PFSK-1 (cell line): ENCODE data around the gene NCOA1.

Experiments
- POLR2AphosphoS5 ChIP-seq: IDR thresholded peaks from 2 replicates; pipeline ENCODE4 v1.6.1; 2012; ENCODE audit warnings: low read depth, mild to moderate bottlenecking, control low read depth, low read length, moderate library complexity
- TAF1 ChIP-seq: IDR thresholded peaks from 2 replicates; pipeline ENCODE4 v1.6.1; 2012; ENCODE audit warnings: low read length, control low read depth, borderline replicate concordance; ENCODE audit not compliant: insufficient read depth
- TF ChIP-seq, protein P1 (sequence below), 2 experiments: IDR thresholded peaks; 2 replicates each; pipeline versions ENCODE4 v1.6.1 to v1.8.0; 2011 to 2012; ENCODE audit warnings: low read depth in 2 of 2, low read length in 2 of 2, control low read depth in 1 of 2, inconsistent platforms in 1 of 2, mild to moderate bottlenecking in 1 of 2, moderate library complexity in 1 of 2; ENCODE audit not compliant: insufficient read depth in 1 of 2

DNA sequence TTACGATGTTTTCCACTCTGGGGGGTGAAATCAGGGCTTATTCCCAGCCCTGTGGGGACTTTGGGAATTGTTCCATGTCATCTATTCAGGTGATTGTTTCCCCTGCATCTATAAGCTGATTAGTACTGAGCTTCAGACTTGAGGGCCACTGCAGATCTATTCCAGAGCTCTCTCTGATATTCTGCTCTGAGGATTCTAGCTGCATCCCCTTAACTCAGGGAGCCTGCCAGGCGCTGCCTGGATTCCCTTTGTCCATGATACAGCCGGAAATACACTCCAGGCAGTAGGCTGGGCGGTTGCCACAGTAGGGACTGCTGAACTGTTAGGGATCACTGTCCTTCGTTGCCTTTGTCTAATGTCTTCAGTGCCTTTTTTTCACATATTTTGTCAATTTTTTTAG is 270.8 kb downstream of the NCOA1 start:
- TF ChIP-seq POLR2AphosphoS5, result no peak
- TF ChIP-seq TAF1, result no peak
- TF ChIP-seq, protein P1, sequence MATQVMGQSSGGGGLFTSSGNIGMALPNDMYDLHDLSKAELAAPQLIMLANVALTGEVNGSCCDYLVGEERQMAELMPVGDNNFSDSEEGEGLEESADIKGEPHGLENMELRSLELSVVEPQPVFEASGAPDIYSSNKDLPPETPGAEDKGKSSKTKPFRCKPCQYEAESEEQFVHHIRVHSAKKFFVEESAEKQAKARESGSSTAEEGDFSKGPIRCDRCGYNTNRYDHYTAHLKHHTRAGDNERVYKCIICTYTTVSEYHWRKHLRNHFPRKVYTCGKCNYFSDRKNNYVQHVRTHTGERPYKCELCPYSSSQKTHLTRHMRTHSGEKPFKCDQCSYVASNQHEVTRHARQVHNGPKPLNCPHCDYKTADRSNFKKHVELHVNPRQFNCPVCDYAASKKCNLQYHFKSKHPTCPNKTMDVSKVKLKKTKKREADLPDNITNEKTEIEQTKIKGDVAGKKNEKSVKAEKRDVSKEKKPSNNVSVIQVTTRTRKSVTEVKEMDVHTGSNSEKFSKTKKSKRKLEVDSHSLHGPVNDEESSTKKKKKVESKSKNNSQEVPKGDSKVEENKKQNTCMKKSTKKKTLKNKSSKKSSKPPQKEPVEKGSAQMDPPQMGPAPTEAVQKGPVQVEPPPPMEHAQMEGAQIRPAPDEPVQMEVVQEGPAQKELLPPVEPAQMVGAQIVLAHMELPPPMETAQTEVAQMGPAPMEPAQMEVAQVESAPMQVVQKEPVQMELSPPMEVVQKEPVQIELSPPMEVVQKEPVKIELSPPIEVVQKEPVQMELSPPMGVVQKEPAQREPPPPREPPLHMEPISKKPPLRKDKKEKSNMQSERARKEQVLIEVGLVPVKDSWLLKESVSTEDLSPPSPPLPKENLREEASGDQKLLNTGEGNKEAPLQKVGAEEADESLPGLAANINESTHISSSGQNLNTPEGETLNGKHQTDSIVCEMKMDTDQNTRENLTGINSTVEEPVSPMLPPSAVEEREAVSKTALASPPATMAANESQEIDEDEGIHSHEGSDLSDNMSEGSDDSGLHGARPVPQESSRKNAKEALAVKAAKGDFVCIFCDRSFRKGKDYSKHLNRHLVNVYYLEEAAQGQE (IDR thresholded peaks at IDR 0.05; ENCODE audit: insufficient read depth in 1 of 2, low read depth in 2 of 2, low read length in 2 of 2), result no peak
